Endothelial cell of umbilical vein (primary cell): Measurements from ENCODE around the gene WDFY2. TPM values are rescaled to one million over a fixed set of nuclear protein-coding genes. Genes with fewer than 3 reads are reported as not detected.

ENCODE experiments used
- BruUV-seq: library from RNA; stranded (reverse); fragments of 400-500 nt; replicated peaks from 2 replicates; lab custom pipeline; 2021; lab: Mats Ljungman, UMichigan
- CTCF ChIA-PET: fragments of 300-600, 350-600 bp; sonication (Branson Sonifier 250); formaldehyde crosslinking; loops from one replicate; lab custom pipeline; 2021; ENCODE audit warnings: antibody characterized with exemption, inconsistent platforms; lab: Charles Lee
- POLR2A ChIA-PET: fragments of 300-600, 350-600 bp; sonication (Branson Sonifier 250); formaldehyde crosslinking; loops from one replicate; lab custom pipeline; 2021; ENCODE audit warnings: antibody characterized with exemption, inconsistent platforms; lab: Charles Lee
- DNase-seq: peaks from one replicate; pipeline ENCODE4 v3.0.0-alpha.2; 2011; ENCODE audit warnings: low read depth, low spot score
- FAIRE-seq: peaks from 2 replicates; lab custom pipeline; 2011; peaks lifted over from hg19 to GRCh38; lab: Jason Lieb, UNC
- H2AFZ ChIP-seq: 2 replicates; pipeline ENCODE4 v1.6.0; 2012; ENCODE audit warnings: low read depth, low read length, control low read depth, inconsistent platforms
- H3K27ac ChIP-seq: 2 replicates; pipeline ENCODE4 v1.5.1; 2011; ENCODE audit warnings: low read depth, mild to moderate bottlenecking, control low read depth, low read length, moderate library complexity; ENCODE audit not compliant: insufficient read depth
- H3K27me3 ChIP-seq, 2 experiments: 2 replicates each; pipeline versions ENCODE4 v1.6.0 to v1.6.1; 2011; ENCODE audit warnings: low read length in 2 of 2, mixed read lengths in 1 of 2; ENCODE audit not compliant: control insufficient read depth in 2 of 2, insufficient read depth in 2 of 2
- H3K36me3 ChIP-seq, 2 experiments: 2 replicates in 1 of 2; 3 replicates in 1 of 2; pipeline ENCODE4 v1.5.1; 2011; ENCODE audit warnings: low read length in 2 of 2, mild to moderate bottlenecking in 1 of 2, moderate library complexity in 1 of 2; ENCODE audit not compliant: control insufficient read depth in 2 of 2, insufficient read depth in 2 of 2; ENCODE audit errors: extremely low read depth in 1 of 2
- H3K4me1 ChIP-seq: 3 replicates; pipeline ENCODE4 v1.5.1; 2011; ENCODE audit warnings: mild to moderate bottlenecking, low read length; ENCODE audit not compliant: control insufficient read depth, insufficient read depth; ENCODE audit errors: extremely low read depth
- H3K4me2 ChIP-seq: 2 replicates; pipeline ENCODE4 v1.6.1; 2011; ENCODE audit warnings: low read length, control low read depth, mixed read lengths; ENCODE audit not compliant: insufficient read depth
- H3K4me3 ChIP-seq, 3 experiments: fragments of 200-600 bp in 1 of 3; sonication (generic), shearing (Covaris generic) in 1 of 3; replicated peaks in 1 of 3; 2 replicates each; pipeline ENCODE4 v1.5.1; 2011 to 2016; ENCODE audit warnings: control low read depth in 3 of 3, low read length in 3 of 3, mild to moderate bottlenecking in 2 of 3, inconsistent platforms in 1 of 3, low read depth in 1 of 3, moderate library complexity in 1 of 3; ENCODE audit not compliant: insufficient read depth in 1 of 3
- H3K79me2 ChIP-seq: 2 replicates; pipeline ENCODE4 v1.6.0; 2012; ENCODE audit warnings: low read length, inconsistent platforms; ENCODE audit not compliant: control insufficient read depth, insufficient read depth
- H3K9ac ChIP-seq: replicated peaks from 2 replicates; pipeline ENCODE3; 2011; ENCODE audit warnings: low read length, control low read depth; ENCODE audit not compliant: insufficient read depth; ENCODE audit errors: extremely low read depth
- H3K9me1 ChIP-seq: replicated peaks from 3 replicates; pipeline ENCODE4 v1.6.0; 2011; ENCODE audit warnings: mild to moderate bottlenecking, low read length; ENCODE audit not compliant: control insufficient read depth, insufficient read depth; ENCODE audit errors: extremely low read depth
- H3K9me3 ChIP-seq: replicated peaks from 2 replicates; pipeline ENCODE4 v1.5.1; 2012; ENCODE audit warnings: low read length, inconsistent platforms; ENCODE audit not compliant: control insufficient read depth, insufficient read depth
- H4K20me1 ChIP-seq: replicated peaks from 2 replicates; pipeline ENCODE3; 2011; ENCODE audit warnings: mild to moderate bottlenecking, low read length; ENCODE audit not compliant: control insufficient read depth, insufficient read depth; ENCODE audit errors: extremely low read depth
- CTCF ChIP-seq, 2 donors: IDR thresholded peaks; 1 replicate in 1 of 2; 2 replicates in 1 of 2; pipeline ENCODE4 v1.5.1; 2011; ENCODE audit warnings: low read length in 2 of 2, mild to moderate bottlenecking in 2 of 2, moderate library complexity in 2 of 2, control low read depth in 1 of 2, inconsistent platforms in 1 of 2, low read depth in 1 of 2; ENCODE audit not compliant: insufficient read depth in 1 of 2; ENCODE audit errors: extremely low read depth in 1 of 2
- EZH2 ChIP-seq: IDR thresholded peaks from 2 replicates; pipeline ENCODE4 v1.6.1; 2012; ENCODE audit warnings: borderline replicate concordance, low read depth, mild to moderate bottlenecking, moderate library complexity, low read length, inconsistent platforms; ENCODE audit not compliant: severe bottlenecking
- FOS ChIP-seq: IDR thresholded peaks from 2 replicates; pipeline ENCODE4 v1.6.1; 2011; ENCODE audit warnings: mild to moderate bottlenecking, low read length, moderate library complexity, borderline replicate concordance; ENCODE audit not compliant: insufficient read depth
- GATA2 ChIP-seq: IDR thresholded peaks from 2 replicates; pipeline ENCODE4 v1.7.0; 2011; ENCODE audit warnings: low read depth, mild to moderate bottlenecking, moderate library complexity, mixed read lengths, low read length; ENCODE audit not compliant: insufficient read length, insufficient read depth
- JUN ChIP-seq: IDR thresholded peaks from 2 replicates; pipeline ENCODE4 v1.6.1; 2011; ENCODE audit warnings: borderline replicate concordance, low read depth; ENCODE audit not compliant: insufficient read length, insufficient read depth
- MAX ChIP-seq: IDR thresholded peaks from 2 replicates; pipeline ENCODE4 v1.6.1; 2011; ENCODE audit not compliant: insufficient read depth, insufficient read length
- MYC ChIP-seq: IDR thresholded peaks from one replicate; pipeline ENCODE4 v1.6.1; 2011; ENCODE audit warnings: mild to moderate bottlenecking, low read depth, low read length
- POLR2A ChIP-seq: IDR thresholded peaks from 2 replicates; pipeline ENCODE4 v1.6.1; 2012; ENCODE audit warnings: low read depth, mild to moderate bottlenecking, control low read depth, low read length
- POLR2AphosphoS5 ChIP-seq: IDR thresholded peaks from 2 replicates; pipeline ENCODE4 v1.6.1; 2012; ENCODE audit warnings: low read depth, mild to moderate bottlenecking, control low read depth, low read length, moderate library complexity; ENCODE audit not compliant: insufficient read depth
- dilution Hi-C: fragments of 300-500 bp; cut with MboI; formaldehyde crosslinking; loops from one replicate; pipeline ENCODE4 v1.15.0; 2019; ENCODE audit warnings: low sequenced_read_pairs; ENCODE audit not compliant: extremely low pct_ligation_motif_present
- intact Hi-C: fragments of 100-400 bp; cut with micrococcal nuclease; formaldehyde crosslinking; loops from one replicate; pipeline ENCODE4 v1.10.0; 2022
- polyA plus RNA-seq, 4 experiments: library from polyadenylated mRNA; depleted of rRNA in 3 of 4; stranded (reverse) in 3 of 4; unstranded in 1 of 4; fragments of >200 nt; gene quantifications; 2 replicates each; pipeline versions ENCODE4 v1.2.1 to v1.2.3, GENCODE V29; 2011 to 2012; ENCODE audit warnings: missing spikeins in 1 of 4
- total RNA-seq: library from RNA; stranded (reverse); gene quantifications from 2 replicates; pipeline ENCODE4 v1.2.3, GENCODE V29; 2021

Gene WDFY2
- total and polyA plus RNA-seq, 2 donors (not counting 3 experiments of a cell fraction or from before 2014, with no cell fraction given) = 2.1 to 5.5 TPM

- H3K9me3 ChIP-seq = no peaks in the 10 kb centered on the region
- intact Hi-C loops = no loop called here
- H3K4me3 ChIP-seq = no peak overlapping the region
- FAIRE-seq (no peak), DNase-seq (no peak)
- TF ChIP-seq GATA2 (no peak), POLR2AphosphoS5 (no peak), CTCF (IDR thresholded peaks at IDR 0.05; ENCODE audit: extremely low read depth in 1 of 2, insufficient read depth in 1 of 2, low read depth in 1 of 2, low read length in 2 of 2) (no peak), EZH2 (no peak), POLR2A (no peak), MAX (no peak), MYC (no peak), FOS (no peak), JUN (no peak)
- H2AFZ ChIP-seq = no peak overlapping the region
- H3K4me2 ChIP-seq = no peak overlapping the region
- H4K20me1 ChIP-seq = no peaks in the 10 kb centered on the region
- no peaks in the 10 kb centered on the region for H3K9me1 ChIP-seq
- H3K36me3 ChIP-seq = no peaks in the 10 kb centered on the region
- dilution Hi-C loops = no loop called here
- H3K27me3 ChIP-seq = peaks cover 0 to 2% of the 10 kb centered on the region in 2 experiments
- no peaks in the 10 kb centered on the region for H3K79me2 ChIP-seq
- POLR2A ChIA-PET = no interaction called here
- H3K9ac ChIP-seq = no peak overlapping the region
- no TSS peak for BruUV-seq
- no peak overlapping the region for H3K27ac ChIP-seq
- no peaks in the 10 kb centered on the region for H3K4me1 ChIP-seq
- CTCF ChIA-PET = interaction anchor here (1.1 kb wide), 1 partner anchor 9 kb away, joined by 6 read pairs; no protein-coding TSS in a partner anchor
Observed at GRCh38 chr13:51772105-51772455, 187.8 kb downstream of the WDFY2 start.
